Mucosa of descending colon (tissue), 3 donors: Measurements from ENCODE around the gene JMJD4. TPM values are rescaled to one million over a fixed set of nuclear protein-coding genes. Genes with fewer than 3 reads are reported as not detected.
A peak's percentile ranks its signal among the peaks of the same experiment; 100 is the strongest.

Experiments used
- ATAC-seq: fragments of 200-7000 bp; cut with Tn5 transposase; one replicate; pipeline ENCODE4 v1.9.1; 2020; ENCODE audit warnings: mild to moderate bottlenecking, moderate library complexity
- DNase-seq, 3 donors: peaks; one replicate each; pipeline ENCODE4 v3.0.0-alpha.2; 2020
- H3K36me3 ChIP-seq: fragments of 200-600 bp; one replicate; pipeline ENCODE4 v1.8.0; 2021; ENCODE audit warnings: low read depth, mild to moderate bottlenecking
- H3K4me1 ChIP-seq: fragments of 200-600 bp; one replicate; pipeline ENCODE4 v1.8.0; 2021; ENCODE audit warnings: low read depth, mild to moderate bottlenecking
- H3K4me3 ChIP-seq: fragments of 200-600 bp; one replicate; pipeline ENCODE4 v1.8.0; 2021; ENCODE audit warnings: mild to moderate bottlenecking
- H3K9me3 ChIP-seq: fragments of 200-600 bp; one replicate; pipeline ENCODE4 v1.8.0; 2021; ENCODE audit warnings: mild to moderate bottlenecking
- intact Hi-C, 2 donors: fragments of 100-400 bp; cut with DNase I in 1 of 2; cut with micrococcal nuclease in 1 of 2; formaldehyde crosslinking; loops; one replicate each; pipeline versions ENCODE4 v1.11.0 to v1.11.1; 2022; cut with DNase I, micrococcal nuclease
- total RNA-seq, 3 donors: library from RNA; stranded (reverse); fragmentation: NEBNext Ultra II Directional in 2 of 3; extraction: Animal tissue kit (Norgen Biotek cat#: 25700) in 2 of 3; gene quantifications; one replicate each; pipeline versions ENCODE4 v1.2.1 to v1.2.4, GENCODE V29; 2021 to 2023
- TF ChIP-seq, protein P1 (sequence below): fragments of 200-600 bp; IDR thresholded peaks from one replicate; pipeline ENCODE4 v1.8.0; 2022; ENCODE audit warnings: antibody characterized with exemption, mild to moderate bottlenecking
- donor health status: DM: no; HTN: no; CAD: no; lungs with moderate emphysema.
- donor health status: DM: no; HTN: no; CAD: no.
- donor health status: DM: no; HTN: yes; CAD: no.

Gene JMJD4
- total RNA-seq, 3 donors from 2014 or later: 12.3 to 18.1 (median 13.8) TPM

DNA sequence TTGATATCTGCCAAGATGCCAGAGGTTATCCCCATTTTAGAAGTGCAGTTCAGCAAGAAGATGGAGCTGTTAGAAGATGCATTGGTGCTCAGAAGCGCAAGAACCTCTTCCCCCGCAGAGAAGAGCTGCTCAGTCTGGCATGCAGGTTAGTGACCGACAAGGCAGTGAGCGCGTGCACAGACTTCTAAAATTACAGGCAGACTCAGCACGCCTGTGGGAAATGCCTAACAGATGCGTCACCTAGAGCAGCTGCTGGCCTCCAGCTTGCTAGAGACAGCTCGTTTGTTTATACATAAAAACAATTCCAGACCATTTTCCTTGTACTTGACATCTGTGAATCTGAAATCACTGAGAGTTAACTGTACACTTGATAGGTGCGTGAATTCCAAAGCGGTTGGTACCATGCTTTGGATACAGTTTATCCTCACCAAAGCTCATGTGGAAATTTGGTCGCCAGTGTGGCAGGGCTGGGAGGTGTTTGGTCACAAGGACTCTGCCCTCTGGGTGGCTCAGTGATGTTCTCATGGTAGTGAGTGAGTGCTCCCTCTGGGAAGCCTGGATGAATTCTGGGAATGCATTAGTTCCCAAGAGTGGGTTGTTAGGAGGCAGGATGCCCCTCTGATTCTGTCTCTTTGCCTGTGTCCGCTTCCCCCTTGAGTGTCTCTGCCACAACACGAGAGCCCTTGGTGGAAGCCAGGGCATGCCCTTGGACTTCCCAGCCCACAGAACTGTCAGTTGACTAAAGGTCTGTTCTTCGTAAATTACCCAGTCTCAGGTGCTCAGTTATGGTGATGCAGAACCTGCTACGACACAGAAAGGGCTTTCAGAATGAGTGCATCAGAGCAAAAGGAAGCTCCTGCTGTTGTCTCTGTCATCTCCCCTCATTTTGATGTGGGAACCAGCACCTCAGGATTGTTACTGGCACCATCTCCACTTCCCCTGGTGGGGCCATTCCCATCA, 24.5 kb upstream of the JMJD4 start:
- Histone ChIP-seq H3K4me3 (no peak overlapping the region), H3K9me3 (no peaks in the 10 kb centered on the region), H3K36me3 (no peaks in the 10 kb centered on the region), H3K4me1 (peaks cover 22% of the 10 kb centered on the region)
- intact Hi-C loops: loop anchor here (5.0 to 10.0 kb wide), 3 partner anchors 185 to 275 kb away; partner anchors contain the start of gene WNT9A (in 2 of the 2)
- TF ChIP-seq, protein P1, sequence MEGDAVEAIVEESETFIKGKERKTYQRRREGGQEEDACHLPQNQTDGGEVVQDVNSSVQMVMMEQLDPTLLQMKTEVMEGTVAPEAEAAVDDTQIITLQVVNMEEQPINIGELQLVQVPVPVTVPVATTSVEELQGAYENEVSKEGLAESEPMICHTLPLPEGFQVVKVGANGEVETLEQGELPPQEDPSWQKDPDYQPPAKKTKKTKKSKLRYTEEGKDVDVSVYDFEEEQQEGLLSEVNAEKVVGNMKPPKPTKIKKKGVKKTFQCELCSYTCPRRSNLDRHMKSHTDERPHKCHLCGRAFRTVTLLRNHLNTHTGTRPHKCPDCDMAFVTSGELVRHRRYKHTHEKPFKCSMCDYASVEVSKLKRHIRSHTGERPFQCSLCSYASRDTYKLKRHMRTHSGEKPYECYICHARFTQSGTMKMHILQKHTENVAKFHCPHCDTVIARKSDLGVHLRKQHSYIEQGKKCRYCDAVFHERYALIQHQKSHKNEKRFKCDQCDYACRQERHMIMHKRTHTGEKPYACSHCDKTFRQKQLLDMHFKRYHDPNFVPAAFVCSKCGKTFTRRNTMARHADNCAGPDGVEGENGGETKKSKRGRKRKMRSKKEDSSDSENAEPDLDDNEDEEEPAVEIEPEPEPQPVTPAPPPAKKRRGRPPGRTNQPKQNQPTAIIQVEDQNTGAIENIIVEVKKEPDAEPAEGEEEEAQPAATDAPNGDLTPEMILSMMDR: no peak
- ATAC-seq (no peak), DNase-seq (peak in 2 of 3 donors; percentile 29 to 54)

- Histone ChIP-seq H3K4me3 (no peak overlapping the region), H3K4me1 (peaks cover 28% of the 10 kb centered on the region), H3K36me3 (no peaks in the 10 kb centered on the region), H3K9me3 (no peaks in the 10 kb centered on the region)
- TF ChIP-seq, protein P1: no peak
- no peak for ATAC-seq
- DNase-seq: no peak
- intact Hi-C loops: loop anchor here in 1 of 2 donors (10.0 kb wide), 1 partner anchor 186 kb away; the partner anchor contains the start of gene WNT9A
Observed at GRCh38 chr1:227758366-227758765, 23.3 kb upstream of the JMJD4 start.

DNA sequence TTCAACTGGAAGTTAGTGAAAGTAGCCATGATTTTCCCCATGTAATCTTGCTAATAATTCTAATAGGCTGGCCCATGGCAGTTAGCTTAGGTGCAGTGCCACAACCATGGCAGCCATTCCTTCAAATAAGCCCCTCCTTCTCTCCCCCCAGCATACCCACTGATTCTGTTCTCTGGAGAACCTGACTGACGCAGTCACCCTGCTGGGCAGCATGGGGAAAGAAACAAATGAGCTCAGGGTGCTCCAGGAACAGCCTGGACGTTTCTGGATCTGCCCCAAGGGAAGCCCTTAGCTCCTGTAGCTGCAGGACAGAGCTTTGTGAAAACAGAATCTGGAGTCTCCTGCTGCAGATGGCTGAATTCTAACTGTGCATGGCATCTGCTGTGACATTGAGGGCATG, 22.7 kb upstream of the JMJD4 start:
- no peaks in the 10 kb centered on the region for H3K36me3 ChIP-seq

DNA sequence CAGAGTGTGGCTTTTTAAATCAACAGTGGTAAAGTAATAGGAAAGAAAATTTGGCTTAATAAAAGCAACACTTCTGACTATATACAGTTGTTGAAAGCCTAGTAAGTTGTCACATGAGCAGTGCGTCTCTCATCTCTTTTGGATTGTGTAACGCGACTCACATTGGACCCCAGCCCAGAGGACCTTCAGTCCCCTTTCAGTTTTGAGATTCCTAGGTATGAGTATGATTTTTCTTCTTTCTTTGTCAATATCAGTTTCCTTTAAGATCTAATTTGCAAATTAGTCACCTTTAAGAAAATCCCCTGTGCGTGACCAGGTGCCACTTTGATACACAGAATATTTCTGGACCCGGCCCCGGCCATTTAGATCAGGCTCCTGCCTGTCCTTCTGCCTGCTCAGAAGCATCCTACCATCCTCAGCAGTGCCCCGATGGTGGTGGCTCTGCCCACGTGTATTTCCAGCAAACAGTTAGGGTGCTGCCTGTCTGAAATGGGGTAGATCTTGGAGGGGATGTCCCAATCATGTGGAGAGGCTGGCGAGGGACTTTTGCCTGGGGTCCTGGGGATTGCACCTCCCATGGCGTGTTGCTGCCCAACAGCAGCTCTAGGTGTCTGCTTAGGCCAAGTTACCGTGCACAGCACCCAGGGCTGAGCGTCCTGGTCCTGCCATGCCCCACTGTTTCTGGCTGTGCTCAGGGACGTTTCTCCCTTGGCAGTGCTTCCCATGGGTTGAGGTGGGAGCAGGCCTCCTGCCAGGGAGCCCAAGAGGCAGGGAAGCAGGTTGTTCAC, 21.3 kb upstream of the JMJD4 start:
- Histone ChIP-seq H3K36me3 (no peaks in the 10 kb centered on the region), H3K4me3 (no peak overlapping the region), H3K9me3 (no peaks in the 10 kb centered on the region), H3K4me1 (peaks cover 16% of the 10 kb centered on the region)
- intact Hi-C loops: loop anchor here in 1 of 2 donors (10.0 kb wide), 1 partner anchor 188 kb away; the partner anchor contains the start of gene WNT9A
- ATAC-seq (no peak), DNase-seq (peak in 1 of 3 donors; percentile 46)
- TF ChIP-seq, protein P1: no peak

More for the DNA sequence above, 22.7 kb upstream of the JMJD4 start:
- intact Hi-C loops: loop anchor here in 1 of 2 donors (10.0 kb wide), 1 partner anchor 187 kb away; the partner anchor contains the start of gene WNT9A
- DNase-seq: no peak
- Histone ChIP-seq H3K9me3 (no peaks in the 10 kb centered on the region), H3K4me1 (peaks cover 25% of the 10 kb centered on the region), H3K4me3 (no peak overlapping the region)
- TF ChIP-seq, protein P1: no peak
- ATAC-seq: no peak

GRCh38 chr1:227754958-227755357, 19.9 kb upstream of the JMJD4 start:
- Histone ChIP-seq H3K4me1 (peaks cover 16% of the 10 kb centered on the region), H3K36me3 (no peaks in the 10 kb centered on the region), H3K4me3 (no peak overlapping the region), H3K9me3 (no peaks in the 10 kb centered on the region)
- intact Hi-C loops: loop anchor here in 1 of 2 donors (10.0 kb wide), 1 partner anchor 190 kb away; the partner anchor contains the start of gene WNT9A
- DNase-seq (no peak), ATAC-seq (no peak)
- TF ChIP-seq, protein P1: no peak
